ENCODE results near the gene PLA2R1.

- TF ChIP-seq CTCF (tag by site-specific recombination; IDR thresholded peaks at IDR 0.05) = no peak
- no peak for TF ChIP-seq ZBTB8A (tag by site-specific recombination; IDR thresholded peaks at IDR 0.05)
- no peak for TF ChIP-seq ZNF26 (tag by site-specific recombination; IDR thresholded peaks at IDR 0.05)
- no peak for TF ChIP-seq KLF9 (tag by site-specific recombination; IDR thresholded peaks at IDR 0.05; ENCODE audit: low read depth)
- no peak for TF ChIP-seq ZSCAN16 (tag by site-specific recombination; IDR thresholded peaks at IDR 0.05)
- no peak for TF ChIP-seq BCL11B (tag by site-specific recombination; IDR thresholded peaks at IDR 0.05; ENCODE audit: low read depth)
- TF ChIP-seq ZNF138 (tag by site-specific recombination; IDR thresholded peaks at IDR 0.05; ENCODE audit: borderline replicate concordance) = no peak
- TF ChIP-seq PRDM6 (tag by site-specific recombination; IDR thresholded peaks at IDR 0.05) = no peak
- TF ChIP-seq ZNF549 (tag by site-specific recombination; IDR thresholded peaks at IDR 0.05) = no peak
- no peak for TF ChIP-seq YY1 (tag by site-specific recombination; IDR thresholded peaks at IDR 0.05)
- no peak for TF ChIP-seq ZNF670 (tag by site-specific recombination; IDR thresholded peaks at IDR 0.05; ENCODE audit: low read depth)
- TF ChIP-seq RBAK (tag by site-specific recombination; IDR thresholded peaks at IDR 0.05) = no peak
Observed at GRCh38 chr2:160006475-160006874, 55.9 kb downstream of the PLA2R1 start.
